Sigmoid colon (tissue), 4 donors: ENCODE data around the gene BCL2L15.

Experiments used
- EP300 ChIP-seq, 4 donors: sonication (generic); formaldehyde crosslinking; IDR thresholded peaks; one replicate each; pipeline ENCODE4 v1.6.1; 2017; ENCODE audit warnings: antibody characterized with exemption in 4 of 4
- POLR2A ChIP-seq, 2 donors: fragments of 450-650 bp; IDR thresholded peaks; one replicate each; pipeline ENCODE4 v1.6.1; 2016; ENCODE audit warnings: antibody characterized with exemption in 2 of 2, mild to moderate bottlenecking in 2 of 2, moderate library complexity in 2 of 2
- POLR2AphosphoS5 ChIP-seq, 4 donors: sonication (generic); formaldehyde crosslinking; IDR thresholded peaks; one replicate each; pipeline ENCODE4 v1.6.1; 2017; ENCODE audit warnings: antibody characterized with exemption in 4 of 4
- TF ChIP-seq, protein P1 (sequence below), 4 experiments: fragments of 450-650 bp in 3 of 4; fragments of 200-600 bp in 1 of 4; IDR thresholded peaks; one replicate each; pipeline ENCODE4 v1.5.1; 2016 to 2019; ENCODE audit warnings: antibody characterized with exemption in 4 of 4, mild to moderate bottlenecking in 3 of 4, moderate library complexity in 2 of 4

DNA sequence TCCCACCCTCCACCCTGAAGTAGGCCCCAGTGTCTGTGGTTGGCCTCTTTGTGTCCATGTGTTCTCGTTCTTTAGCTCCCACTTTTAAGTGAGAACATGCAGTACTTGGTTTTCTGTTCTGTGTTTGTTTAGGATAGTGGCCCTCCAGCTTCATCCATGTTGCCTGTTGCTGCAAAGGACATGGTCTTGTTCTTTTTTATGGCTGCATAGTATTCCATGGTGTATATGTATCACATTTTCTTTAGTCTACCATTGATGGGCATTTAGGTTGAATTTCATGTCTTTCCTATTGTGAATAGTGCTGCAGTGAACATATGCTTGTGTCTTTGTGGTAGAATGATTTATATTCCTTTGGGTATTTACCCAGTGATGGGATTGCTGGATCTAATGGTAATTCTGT lies 47.8 kb upstream of the BCL2L15 start:
- TF ChIP-seq EP300 (IDR thresholded peaks at IDR 0.05): no peak
- TF ChIP-seq, protein P1, sequence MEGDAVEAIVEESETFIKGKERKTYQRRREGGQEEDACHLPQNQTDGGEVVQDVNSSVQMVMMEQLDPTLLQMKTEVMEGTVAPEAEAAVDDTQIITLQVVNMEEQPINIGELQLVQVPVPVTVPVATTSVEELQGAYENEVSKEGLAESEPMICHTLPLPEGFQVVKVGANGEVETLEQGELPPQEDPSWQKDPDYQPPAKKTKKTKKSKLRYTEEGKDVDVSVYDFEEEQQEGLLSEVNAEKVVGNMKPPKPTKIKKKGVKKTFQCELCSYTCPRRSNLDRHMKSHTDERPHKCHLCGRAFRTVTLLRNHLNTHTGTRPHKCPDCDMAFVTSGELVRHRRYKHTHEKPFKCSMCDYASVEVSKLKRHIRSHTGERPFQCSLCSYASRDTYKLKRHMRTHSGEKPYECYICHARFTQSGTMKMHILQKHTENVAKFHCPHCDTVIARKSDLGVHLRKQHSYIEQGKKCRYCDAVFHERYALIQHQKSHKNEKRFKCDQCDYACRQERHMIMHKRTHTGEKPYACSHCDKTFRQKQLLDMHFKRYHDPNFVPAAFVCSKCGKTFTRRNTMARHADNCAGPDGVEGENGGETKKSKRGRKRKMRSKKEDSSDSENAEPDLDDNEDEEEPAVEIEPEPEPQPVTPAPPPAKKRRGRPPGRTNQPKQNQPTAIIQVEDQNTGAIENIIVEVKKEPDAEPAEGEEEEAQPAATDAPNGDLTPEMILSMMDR (IDR thresholded peaks at IDR 0.05): no peak
- no peak for TF ChIP-seq POLR2A (IDR thresholded peaks at IDR 0.05)
- TF ChIP-seq POLR2AphosphoS5 (IDR thresholded peaks at IDR 0.05): no peak
